NCI-H2107 (cell line): ENCODE measurements around the gene APOL1.

Source experiments
- DNase-seq: peaks from one replicate; lab custom pipeline; 2025; lab: John Stamatoyannopoulos, UW

APOL1 gene

GRCh38 chr22:36291831-36292740 is 39.2 kb downstream of the APOL1 start:
- DNase-seq, result no peak

GRCh38 chr22:36292823-36293530 is 40.0 kb downstream of the APOL1 start:
- DNase-seq, result no peak

GRCh38 chr22:36293606-36294292 is 40.8 kb downstream of the APOL1 start:
- no peak for DNase-seq

DNA sequence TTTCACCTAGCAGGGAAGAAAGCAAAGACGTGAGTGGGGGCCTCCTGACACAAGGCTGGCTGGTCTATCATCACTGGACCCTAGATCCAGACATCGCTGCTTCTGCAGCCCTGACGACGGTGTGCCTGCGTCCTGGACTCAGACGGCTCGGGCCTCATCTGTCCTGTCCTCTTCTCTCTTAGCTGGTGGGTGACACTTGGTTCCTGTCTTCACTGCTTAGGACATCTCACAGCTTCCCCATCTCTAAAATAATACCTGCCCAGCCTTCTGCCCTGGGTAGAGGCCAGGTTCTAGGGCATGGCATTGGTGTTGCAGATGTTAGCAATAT is 41.3 kb downstream of the APOL1 start:
- DNase-seq, result no peak

DNA sequence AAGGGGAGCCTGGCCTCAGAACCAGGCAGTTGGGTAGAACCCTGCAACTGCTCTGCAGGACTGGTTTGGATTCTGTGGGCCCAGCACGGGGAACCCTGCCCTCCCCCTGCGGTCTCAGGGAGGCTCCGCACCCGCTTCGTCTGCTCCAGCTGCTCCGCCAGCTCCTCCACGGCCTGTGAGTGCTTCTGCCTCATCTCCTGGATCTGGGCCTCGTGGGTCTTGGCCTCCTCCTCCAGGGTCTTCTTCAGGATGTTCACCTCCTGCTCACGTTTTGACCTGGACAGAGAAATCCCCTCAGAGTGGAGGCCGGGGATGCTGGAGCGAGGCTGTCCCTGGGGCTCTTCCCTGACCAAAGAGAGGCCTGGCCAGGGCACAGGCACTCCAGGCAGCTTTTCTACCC is 41.9 kb downstream of the APOL1 start:
- no peak for DNase-seq

DNA sequence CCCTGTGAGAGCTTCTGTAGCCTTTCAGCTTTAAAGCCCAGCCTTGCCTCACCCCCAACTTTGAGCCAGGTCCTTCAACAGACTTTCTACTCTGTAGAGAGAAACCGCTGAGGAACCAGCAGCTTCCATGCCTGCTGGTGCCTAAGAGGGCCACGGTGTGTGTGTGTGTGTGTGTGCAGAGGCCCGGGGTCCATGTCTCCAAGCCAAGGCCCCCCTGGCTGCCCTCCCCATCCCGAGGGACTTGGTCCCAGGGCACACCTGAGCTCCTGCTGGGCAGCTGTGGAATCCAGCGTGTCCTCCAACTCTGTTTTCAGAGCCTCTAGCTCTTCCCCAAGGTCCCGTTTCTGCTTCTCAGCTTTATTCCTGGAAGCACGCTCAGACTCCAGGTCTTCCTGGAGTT is 42.3 kb downstream of the APOL1 start:
- DNase-seq, result no peak

- DNase-seq, result no peak
These were observed 43.8 kb downstream of the APOL1 start for GRCh38 chr22:36296690-36297089.

- no peak for DNase-seq
These were observed 44.6 kb downstream of the APOL1 start for GRCh38 chr22:36297568-36297967.

DNA sequence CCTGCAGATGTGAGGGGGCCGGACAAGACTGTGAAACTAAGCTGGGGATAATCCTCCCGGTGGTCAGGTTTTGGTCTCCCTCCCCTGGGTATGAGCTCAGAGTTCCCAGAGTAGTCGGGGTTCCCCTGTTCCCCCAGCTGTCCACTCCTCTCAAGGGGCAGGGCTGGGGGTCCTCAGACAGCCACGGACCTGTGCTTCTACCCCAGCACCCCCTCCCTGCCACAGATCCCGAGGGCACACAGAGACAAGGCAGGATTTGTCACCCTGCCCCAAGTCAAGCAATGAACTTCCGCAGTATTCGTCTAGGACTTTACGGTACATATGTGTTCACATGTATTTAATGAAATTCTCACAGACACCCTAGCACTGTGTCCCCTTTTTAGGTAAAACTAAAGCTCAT is 45.2 kb downstream of the APOL1 start:
- no peak for DNase-seq

DNA sequence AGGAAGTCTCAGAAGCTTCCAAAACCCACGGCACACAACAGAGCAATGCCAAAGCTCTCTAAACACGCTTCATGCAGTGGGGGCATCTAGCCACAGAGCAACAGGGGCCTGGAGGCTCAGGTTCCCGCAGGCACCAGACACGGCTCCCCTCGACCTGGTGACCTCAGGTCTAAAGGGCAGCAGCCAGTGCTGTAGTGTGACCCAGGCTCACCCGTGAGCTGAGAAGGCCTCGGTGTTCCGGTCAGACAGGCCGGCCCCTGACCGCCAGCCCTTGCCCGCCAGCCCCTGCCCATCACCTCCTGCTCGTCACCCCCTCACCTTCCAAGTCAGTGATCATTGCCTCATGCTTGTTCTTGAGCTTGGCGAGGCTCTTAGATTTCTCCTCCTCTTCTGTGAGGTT is 45.7 kb downstream of the APOL1 start:
- DNase-seq, result no peak

GRCh38 chr22:36299295-36299694 is 46.4 kb downstream of the APOL1 start:
- no peak for DNase-seq

GRCh38 chr22:36299911-36300310 is 47.0 kb downstream of the APOL1 start:
- DNase-seq, result no peak

DNA sequence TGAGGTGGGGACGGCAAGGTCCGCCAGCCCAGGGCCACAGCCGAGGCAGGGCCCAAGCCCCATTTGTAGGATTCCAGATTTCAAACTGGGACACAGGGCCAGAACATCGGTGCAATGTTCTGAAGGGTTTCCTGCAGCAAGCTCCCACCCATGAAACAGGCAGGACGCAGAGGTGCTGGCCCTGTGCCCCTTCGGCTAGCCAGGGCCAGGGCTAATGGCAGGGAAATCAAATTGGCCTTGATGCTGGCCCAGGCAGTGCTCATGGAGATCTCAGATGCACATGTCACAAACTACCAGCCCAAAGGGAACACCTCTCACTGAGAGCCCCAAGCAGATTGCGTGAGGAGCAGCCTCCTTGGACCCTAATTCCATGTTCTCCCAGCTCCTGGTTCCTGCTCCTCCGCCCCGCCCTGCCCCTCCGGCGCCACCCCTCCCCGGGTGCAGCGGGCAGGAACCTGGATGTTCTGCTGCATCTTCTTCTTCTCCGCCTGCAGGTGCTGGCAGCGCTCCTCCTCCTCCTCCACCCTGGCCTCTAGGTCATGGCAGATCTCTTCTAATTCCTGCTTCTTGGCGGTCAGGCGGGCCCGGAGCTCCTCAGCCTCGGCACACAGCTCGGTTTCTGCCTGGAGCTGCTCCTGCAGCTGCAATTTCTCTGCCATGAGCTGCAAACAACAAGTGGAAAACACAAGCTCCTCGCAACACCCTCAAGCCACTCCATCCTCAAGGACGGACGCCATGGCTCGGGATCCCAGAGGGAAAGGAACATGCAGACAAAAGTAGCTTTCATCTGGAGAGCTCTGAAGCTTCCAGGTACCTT is 47.7 kb downstream of the APOL1 start:
- DNase-seq, result no peak

- peak; percentile 21 for DNase-seq
These were observed 48.5 kb downstream of the APOL1 start for GRCh38 chr22:36301384-36301828.

GRCh38 chr22:36301851-36302250 is 48.9 kb downstream of the APOL1 start:
- no peak for DNase-seq

DNA sequence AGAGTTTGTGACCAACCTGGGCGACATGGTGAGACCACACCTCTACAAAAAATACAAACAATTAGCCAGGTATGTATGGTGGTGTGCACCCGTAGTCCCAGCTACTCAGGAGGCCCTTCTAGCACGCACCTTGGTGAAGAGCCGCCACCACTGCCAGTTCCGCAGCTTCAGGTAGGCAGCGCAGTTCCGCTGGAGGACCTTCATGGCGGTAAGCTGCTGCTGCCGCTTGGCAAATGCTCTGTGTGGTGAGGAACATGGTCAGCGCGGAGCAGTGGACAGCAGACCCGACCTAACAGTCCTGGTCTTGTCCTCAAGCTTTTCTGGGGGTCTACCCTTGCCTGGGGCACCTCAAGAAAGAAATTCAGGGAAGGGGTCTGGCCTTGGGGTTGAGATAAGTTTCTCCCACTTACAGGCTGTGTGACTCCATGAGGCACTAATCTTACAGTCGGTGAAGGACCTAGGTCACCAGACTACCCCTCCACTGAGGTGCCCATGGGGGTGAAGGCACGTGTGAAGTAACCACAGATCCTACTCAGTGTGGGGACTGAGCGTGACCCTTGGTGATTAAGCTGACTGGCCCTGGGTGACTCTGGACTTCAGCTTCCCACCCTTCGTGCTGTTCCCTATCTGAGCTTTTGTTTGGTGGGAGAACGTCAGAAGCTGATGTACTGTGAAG is 49.6 kb downstream of the APOL1 start:
- no peak for DNase-seq

GRCh38 chr22:36303115-36303467 is 50.2 kb downstream of the APOL1 start:
- DNase-seq, result no peak

DNA sequence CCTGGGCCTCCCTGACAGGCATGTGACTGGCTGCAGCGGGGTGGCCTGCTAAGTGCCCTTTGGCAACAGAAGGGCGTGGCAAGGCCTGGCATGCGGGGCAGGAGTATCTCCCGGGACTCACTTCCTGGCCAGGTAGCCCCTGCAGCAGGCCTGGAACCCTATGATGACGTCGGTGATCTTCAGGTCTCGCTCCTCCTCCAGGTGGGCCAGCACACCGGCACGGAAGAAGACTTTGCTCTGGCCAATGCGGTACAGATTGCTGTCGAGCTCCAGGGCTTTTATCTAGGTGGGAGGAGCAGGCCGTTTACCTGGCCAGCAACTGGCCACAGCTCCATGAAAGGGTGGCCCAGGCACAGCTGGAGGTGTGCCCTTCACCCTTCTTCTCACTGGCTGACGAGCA is 50.9 kb downstream of the APOL1 start:
- no peak for DNase-seq

- DNase-seq, result no peak
These were observed 51.5 kb downstream of the APOL1 start for GRCh38 chr22:36304429-36304828.

- DNase-seq, result no peak
These were observed 52.9 kb downstream of the APOL1 start for GRCh38 chr22:36305813-36306212.

GRCh38 chr22:36306227-36306626 is 53.3 kb downstream of the APOL1 start:
- DNase-seq, result no peak

GRCh38 chr22:36308880-36309279 is 55.9 kb downstream of the APOL1 start:
- DNase-seq, result no peak
